Left lung (tissue), 10 donors: Measurements from ENCODE around the gene ARHGAP19. TPM values are rescaled to one million over a fixed set of nuclear protein-coding genes. Genes with fewer than 3 reads are reported as not detected.

Source experiments
- ATAC-seq: fragments of 200-7000 bp; cut with Tn5 transposase; one replicate; pipeline ENCODE4 v1.9.1; 2020; ENCODE audit warnings: moderate library complexity
- DNase-seq, 4 donors: peaks; one replicate each; pipeline ENCODE4 v3.0.0-alpha.2; 2013 to 2020
- H3K27ac ChIP-seq, 2 donors: fragments of 200-600 bp; sonication (generic) in 1 of 2; one replicate each; pipeline versions ENCODE4 v1.5.0 to v1.8.0; 2020 to 2021
- H3K27me3 ChIP-seq, 2 donors: fragments of 200-600 bp; sonication (generic) in 1 of 2; one replicate each; pipeline versions ENCODE4 v1.5.0 to v1.8.0; 2020 to 2021
- H3K36me3 ChIP-seq, 2 donors: fragments of 200-600 bp; sonication (generic) in 1 of 2; one replicate each; pipeline versions ENCODE4 v1.5.0 to v1.8.0; 2020 to 2021
- H3K4me1 ChIP-seq, 2 donors: fragments of 200-600 bp; one replicate each; pipeline ENCODE4 v1.8.0; 2021
- H3K4me3 ChIP-seq, 2 donors: fragments of 200-600 bp; sonication (generic) in 1 of 2; one replicate each; pipeline versions ENCODE4 v1.5.0 to v1.8.0; 2020 to 2021; ENCODE audit warnings: mild to moderate bottlenecking in 1 of 2
- H3K9me3 ChIP-seq, 2 donors: fragments of 200-600 bp; sonication (generic) in 1 of 2; one replicate each; pipeline versions ENCODE4 v1.5.0 to v1.8.0; 2020 to 2021
- intact Hi-C, 2 donors: fragments of 100-400 bp; cut with DNase I; formaldehyde crosslinking; loops; one replicate each; pipeline versions ENCODE4 v1.11.2 to v1.14.2; 2022
- polyA plus RNA-seq, 6 donors: library from polyadenylated mRNA; unstranded; fragments of 120-200 nt; gene quantifications; one replicate each; pipeline ENCODE4 v1.2.1, GENCODE V29; 2013; ENCODE audit not compliant: insufficient read length in 6 of 6
- total RNA-seq, 2 donors: library from RNA; stranded (reverse); fragmentation: NEBNext Ultra II Directional; extraction: Animal tissue kit (Norgen Biotek cat#: 25700); gene quantifications; one replicate each; pipeline ENCODE4 v1.2.1, GENCODE V29; 2021
- TF ChIP-seq, protein P1 (sequence below), 2 donors: fragments of 200-600 bp; sonication (generic) in 1 of 2; IDR thresholded peaks; one replicate each; pipeline versions ENCODE4 v1.5.0 to v1.8.0; 2021; ENCODE audit warnings: antibody characterized with exemption in 2 of 2
- donor health status: DM: no; HTN: yes; CAD: no.
- donor health status: DM: no; HTN: no; CAD: no.

ARHGAP19 gene
- total and polyA plus RNA-seq, 8 donors: 9.8 to 30.7 (median 25.9) TPM

DNA sequence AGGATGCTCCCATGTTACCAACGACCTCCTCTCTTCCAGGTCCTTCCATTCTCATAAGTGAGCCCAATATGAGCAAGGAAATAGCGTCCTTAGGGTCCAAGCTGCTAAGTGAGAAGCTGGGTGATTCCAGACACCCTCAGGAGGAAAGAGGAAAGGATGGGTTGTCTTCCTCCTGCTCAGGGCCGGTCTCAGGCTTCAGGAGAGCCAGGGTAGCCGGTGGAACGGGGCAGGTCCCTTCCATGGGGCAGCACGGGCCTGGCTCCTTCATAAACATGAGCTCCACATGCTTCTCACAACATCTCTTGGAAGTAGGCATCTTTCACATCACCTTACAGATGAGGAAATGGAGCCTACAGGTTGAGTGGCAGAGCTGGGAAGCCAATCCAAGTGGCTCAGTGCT lies 119.4 kb downstream of the ARHGAP19 start:
- DNase-seq: no peak
- TF ChIP-seq, protein P1, sequence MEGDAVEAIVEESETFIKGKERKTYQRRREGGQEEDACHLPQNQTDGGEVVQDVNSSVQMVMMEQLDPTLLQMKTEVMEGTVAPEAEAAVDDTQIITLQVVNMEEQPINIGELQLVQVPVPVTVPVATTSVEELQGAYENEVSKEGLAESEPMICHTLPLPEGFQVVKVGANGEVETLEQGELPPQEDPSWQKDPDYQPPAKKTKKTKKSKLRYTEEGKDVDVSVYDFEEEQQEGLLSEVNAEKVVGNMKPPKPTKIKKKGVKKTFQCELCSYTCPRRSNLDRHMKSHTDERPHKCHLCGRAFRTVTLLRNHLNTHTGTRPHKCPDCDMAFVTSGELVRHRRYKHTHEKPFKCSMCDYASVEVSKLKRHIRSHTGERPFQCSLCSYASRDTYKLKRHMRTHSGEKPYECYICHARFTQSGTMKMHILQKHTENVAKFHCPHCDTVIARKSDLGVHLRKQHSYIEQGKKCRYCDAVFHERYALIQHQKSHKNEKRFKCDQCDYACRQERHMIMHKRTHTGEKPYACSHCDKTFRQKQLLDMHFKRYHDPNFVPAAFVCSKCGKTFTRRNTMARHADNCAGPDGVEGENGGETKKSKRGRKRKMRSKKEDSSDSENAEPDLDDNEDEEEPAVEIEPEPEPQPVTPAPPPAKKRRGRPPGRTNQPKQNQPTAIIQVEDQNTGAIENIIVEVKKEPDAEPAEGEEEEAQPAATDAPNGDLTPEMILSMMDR (IDR thresholded peaks at IDR 0.05): no peak
- Histone ChIP-seq H3K4me3 (no peak overlapping the region), H3K9me3 (no peaks in the 10 kb centered on the region), H3K27me3 (peaks cover 0 to 12% of the 10 kb centered on the region in 2 donors), H3K27ac (no peak overlapping the region), H3K36me3 (no peaks in the 10 kb centered on the region), H3K4me1 (no peaks in the 10 kb centered on the region)
- intact Hi-C loops: no loop called here
- ATAC-seq: no peak

Other genes with a start within 250 kb of the ARHGAP19 start
- gene SLIT1, start 106.7 kb downstream of the ARHGAP19 start, total RNA-seq: under 1 TPM; 0.20 to 0.45 TPM
- gene SLIT1, start 106.7 kb downstream of the ARHGAP19 start, polyA plus RNA-seq: 1 to 10 TPM; 3.2 to 7.0 (median 4.7) TPM
- 10 to 100 TPM in 1 of 2 donors, 1 to 10 TPM in 1; 5.2 to 10.8 TPM for gene FRAT1, start 26.6 kb upstream of the ARHGAP19 start, total RNA-seq
- gene FRAT1, start 26.6 kb upstream of the ARHGAP19 start, polyA plus RNA-seq: 1 to 10 TPM; 2.4 to 3.6 (median 3.2) TPM
- 10 to 100 TPM; 12.8 to 30.2 TPM for gene FRAT2, start 42.1 kb upstream of the ARHGAP19 start, total RNA-seq
- gene FRAT2, start 42.1 kb upstream of the ARHGAP19 start, polyA plus RNA-seq: 1 to 10 TPM; 7.4 to 9.3 (median 8.5) TPM
- 10 to 100 TPM; 21.2 to 40.4 TPM for gene RRP12, start 108.7 kb upstream of the ARHGAP19 start, total RNA-seq
- 10 to 100 TPM; 22.6 to 36.2 (median 24.8) TPM for gene RRP12, start 108.7 kb upstream of the ARHGAP19 start, polyA plus RNA-seq
- gene PGAM1, start 133.6 kb upstream of the ARHGAP19 start, total RNA-seq: 100 to 1,000 TPM; 209 to 236 TPM
- gene PGAM1, start 133.6 kb upstream of the ARHGAP19 start, polyA plus RNA-seq: 100 to 1,000 TPM; 155 to 173 (median 163) TPM
- 10 to 100 TPM; 27.2 to 30.4 TPM for gene EXOSC1, start 153.4 kb upstream of the ARHGAP19 start, total RNA-seq
- gene EXOSC1, start 153.4 kb upstream of the ARHGAP19 start, polyA plus RNA-seq: 10 to 100 TPM; 34.9 to 43.1 (median 40.1) TPM
- 10 to 100 TPM; 61.5 to 65.2 TPM for gene ZDHHC16, start 153.5 kb upstream of the ARHGAP19 start, total RNA-seq
- gene ZDHHC16, start 153.5 kb upstream of the ARHGAP19 start, polyA plus RNA-seq: 10 to 100 TPM; 44.8 to 48.7 (median 46.6) TPM
- 10 to 100 TPM; 60.1 to 60.7 TPM for gene MMS19, start 205.8 kb upstream of the ARHGAP19 start, total RNA-seq
- 100 to 1,000 TPM in 3 of 6 donors, 10 to 100 TPM in 3; 94.4 to 113 (median 101) TPM for gene MMS19, start 205.8 kb upstream of the ARHGAP19 start, polyA plus RNA-seq
- gene UBTD1, start 206.3 kb upstream of the ARHGAP19 start, total RNA-seq: 10 to 100 TPM; 30.4 to 41.0 TPM
- gene UBTD1, start 206.3 kb upstream of the ARHGAP19 start, polyA plus RNA-seq: 10 to 100 TPM; 16.6 to 25.2 (median 19.2) TPM